Esophagus muscularis mucosa (tissue), 4 donors: ENCODE data around the gene THRB. TPM values are rescaled to one million over a fixed set of nuclear protein-coding genes. Genes with fewer than 3 reads are reported as not detected.

Source experiments
- DNase-seq: peaks from one replicate; pipeline ENCODE4 v3.0.0-alpha.2; 2017; ENCODE audit errors: extremely low spot score
- H3K27ac ChIP-seq, 4 donors: fragments of 200-600 bp; sonication (generic); replicated peaks in 1 of 4; 1 replicate in 3 of 4; 2 replicates in 1 of 4; pipeline ENCODE4 v1.5.1; 2016 to 2019; ENCODE audit warnings: mild to moderate bottlenecking in 1 of 4
- H3K27me3 ChIP-seq, 4 donors: fragments of 200-600 bp; sonication (generic); one replicate each; pipeline versions ENCODE4 v1.5.1 to v1.6.0; 2016 to 2019
- H3K36me3 ChIP-seq, 4 donors: fragments of 200-600 bp; sonication (generic); one replicate each; pipeline ENCODE4 v1.5.1; 2016 to 2019
- H3K4me1 ChIP-seq, 4 donors: fragments of 200-600 bp; sonication (generic); one replicate each; pipeline ENCODE4 v1.5.1; 2016 to 2019
- H3K4me3 ChIP-seq, 4 donors: fragments of 200-600 bp; sonication (generic); 1 replicate in 2 of 4; 2 replicates in 2 of 4; pipeline ENCODE4 v1.5.1; 2016 to 2019; ENCODE audit warnings: mild to moderate bottlenecking in 4 of 4, moderate library complexity in 1 of 4
- H3K9me3 ChIP-seq, 4 donors: fragments of 200-600 bp; sonication (generic); 1 replicate in 3 of 4; 2 replicates in 1 of 4; pipeline ENCODE4 v1.5.1; 2016 to 2019
- CTCF ChIP-seq, 3 experiments: fragments of 200-600 bp in 2 of 3; fragments of 450-650 bp in 1 of 3; sonication (generic) in 2 of 3; IDR thresholded peaks; one replicate each; pipeline ENCODE4 v1.5.1; 2017 to 2019; ENCODE audit warnings: antibody characterized with exemption in 3 of 3, mild to moderate bottlenecking in 2 of 3, moderate library complexity in 1 of 3
- EP300 ChIP-seq: sonication (generic); formaldehyde crosslinking; IDR thresholded peaks from one replicate; pipeline ENCODE4 v1.6.1; 2017; ENCODE audit warnings: antibody characterized with exemption
- POLR2A ChIP-seq: fragments of 450-650 bp; IDR thresholded peaks from one replicate; pipeline ENCODE4 v1.6.1; 2017; ENCODE audit warnings: antibody characterized with exemption, moderate library complexity, mild to moderate bottlenecking, low read depth
- POLR2AphosphoS5 ChIP-seq, 2 donors: sonication (generic); formaldehyde crosslinking; IDR thresholded peaks; one replicate each; pipeline ENCODE4 v1.6.1; 2017; ENCODE audit warnings: antibody characterized with exemption in 2 of 2
- WGBS: methylation state at CpG from one replicate; pipeline ENCODE4 v1.1.5; 2018; 5-methylcytosine and 5-hydroxymethylcytosine counted together
- intact Hi-C: fragments of 100-400 bp; cut with DNase I; formaldehyde crosslinking; loops from one replicate; pipeline ENCODE4 v1.15.1; 2023
- total RNA-seq, 4 donors: library from RNA; depleted of rRNA; stranded (reverse); fragments of >200 nt; gene quantifications; one replicate each; pipeline versions ENCODE4 v1.1.0 to v1.2.1, GENCODE V29; 2016

Gene THRB
- total RNA-seq, 4 donors from 2014 or later, result 31.5 to 68.6 (median 39.3) TPM

GRCh38 chr3:24244491-24244890 is 250.2 kb downstream of the THRB start:
- Histone ChIP-seq H3K4me3 (no peak overlapping the region), H3K4me1 (peaks cover 11 to 32% (median 23%) of the 10 kb centered on the region in 4 donors), H3K36me3 (no peaks in the 10 kb centered on the region), H3K9me3 (no peaks in the 10 kb centered on the region), H3K27ac (no peak overlapping the region), H3K27me3 (no peaks in the 10 kb centered on the region)
- WGBS, result 100% methylated on average over 1 of the region's 1 CpG
- DNase-seq, result no peak
- no peak for TF ChIP-seq POLR2AphosphoS5 (IDR thresholded peaks at IDR 0.05)
- TF ChIP-seq EP300, result no peak
- no peak for TF ChIP-seq CTCF (IDR thresholded peaks at IDR 0.05)
- TF ChIP-seq POLR2A, result no peak
- intact Hi-C loops, result no loop called here

GRCh38 chr3:24242012-24242698 is 252.5 kb downstream of the THRB start:
- Histone ChIP-seq H3K36me3 (no peaks in the 10 kb centered on the region), H3K4me3 (peak overlapping the region in 1 of 4 donors; percentile 10), H3K4me1 (peaks cover 18 to 49% (median 43%) of the 10 kb centered on the region in 4 donors), H3K27me3 (no peaks in the 10 kb centered on the region), H3K27ac (peak overlapping the region; percentile 48 to 75 (median 64)), H3K9me3 (no peaks in the 10 kb centered on the region)
- DNase-seq, result no peak
- 10% methylated on average over 6 of the region's 6 CpGs for WGBS
- no peak for TF ChIP-seq EP300
- peak; percentile 27 to 73 for TF ChIP-seq POLR2AphosphoS5 (IDR thresholded peaks at IDR 0.05)
- no peak for TF ChIP-seq POLR2A
- TF ChIP-seq CTCF (IDR thresholded peaks at IDR 0.05), result no peak
- intact Hi-C loops, result no loop called here

- WGBS, result 93% methylated on average over 6 of the region's 6 CpGs
- Histone ChIP-seq H3K9me3 (no peaks in the 10 kb centered on the region), H3K36me3 (no peaks in the 10 kb centered on the region), H3K27me3 (no peaks in the 10 kb centered on the region), H3K4me3 (no peak overlapping the region), H3K4me1 (peaks cover 18 to 56% (median 49%) of the 10 kb centered on the region in 4 donors), H3K27ac (peak overlapping the region; percentile 12 to 75 (median 41))
- intact Hi-C loops, result no loop called here
- no peak for DNase-seq
- no peak for TF ChIP-seq CTCF (IDR thresholded peaks at IDR 0.05)
- no peak for TF ChIP-seq POLR2A
- no peak for TF ChIP-seq EP300
- TF ChIP-seq POLR2AphosphoS5 (IDR thresholded peaks at IDR 0.05), result no peak
These were observed 254.3 kb downstream of the THRB start for GRCh38 chr3:24240306-24240705.

GRCh38 chr3:24237971-24238706 is 256.5 kb downstream of the THRB start:
- H3K9me3 ChIP-seq, result no peaks in the 10 kb centered on the region
- H3K27ac ChIP-seq, result peak overlapping the region; percentile 16 to 40 (median 31)
- no peaks in the 10 kb centered on the region for H3K36me3 ChIP-seq
- no peaks in the 10 kb centered on the region for H3K27me3 ChIP-seq
- intact Hi-C loops, result loop anchor here (2.0 kb wide), 2 partner anchors 51 to 237 kb away; no protein-coding TSS in a partner anchor
- WGBS, result 35% methylated on average over 4 of the region's 4 CpGs
- TF ChIP-seq POLR2A (no peak), CTCF (IDR thresholded peaks at IDR 0.05) (peak; percentile 59 to 75 (median 73)), EP300 (no peak), POLR2AphosphoS5 (IDR thresholded peaks at IDR 0.05) (no peak)
- no peak overlapping the region for H3K4me3 ChIP-seq
- peaks cover 18 to 59% (median 53%) of the 10 kb centered on the region in 4 donors for H3K4me1 ChIP-seq
- no peak for DNase-seq
